ENCODE measurements around the gene LCE2A. TPM values are rescaled to one million over a fixed set of nuclear protein-coding genes. Genes with fewer than 3 reads are reported as not detected.

LCE2A gene, protein sequence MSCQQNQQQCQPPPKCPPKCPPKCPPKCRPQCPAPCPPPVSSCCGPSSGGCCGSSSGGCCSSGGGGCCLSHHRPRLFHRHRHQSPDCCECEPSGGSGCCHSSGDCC
- total RNA-seq (not detected), total RNA-seq (0 reads per million in 29 experiments)
- not detected for total RNA-seq (2013)

DNA sequence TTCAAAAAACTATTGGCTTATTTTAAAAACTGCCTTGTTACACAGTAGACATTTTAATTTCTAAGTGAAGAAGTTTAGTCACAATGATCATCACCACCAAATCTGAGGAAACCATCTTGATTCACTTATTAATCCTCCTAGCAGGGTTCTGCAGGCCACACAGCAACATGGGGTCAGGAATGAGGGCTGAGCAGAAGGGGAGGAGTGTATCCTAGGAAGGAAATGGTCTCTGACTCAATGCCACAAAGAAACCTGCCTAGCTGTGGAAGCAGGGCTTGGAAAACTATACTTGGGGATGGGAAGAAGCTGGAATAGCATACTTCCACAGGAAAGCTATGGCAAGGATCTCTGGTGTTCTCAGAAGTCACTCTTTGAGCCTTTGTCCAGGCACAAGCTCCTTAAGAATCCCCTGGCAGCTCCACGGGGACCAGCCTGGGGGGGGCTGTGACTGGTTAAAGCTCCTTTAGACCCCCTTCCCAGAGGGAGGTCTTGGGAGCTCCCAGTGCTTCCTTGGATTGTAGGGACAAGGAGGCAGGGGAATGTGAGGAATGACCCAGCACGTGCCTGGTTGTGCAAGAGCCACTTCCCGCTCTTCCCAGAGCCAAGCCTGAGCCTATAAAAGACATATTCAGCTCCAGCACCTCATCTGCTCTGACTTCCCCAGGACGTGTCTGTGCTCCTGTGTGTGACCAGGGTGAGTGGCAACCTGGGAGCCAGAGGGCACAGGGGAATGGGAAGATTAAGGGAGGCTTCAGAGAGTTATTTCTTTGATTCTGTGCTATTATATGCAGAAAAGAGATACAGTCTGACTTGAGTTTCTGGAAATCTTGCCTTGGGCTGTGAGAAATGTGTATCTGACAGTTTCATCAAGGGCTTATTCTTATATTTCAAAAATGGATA is at the start of gene LCE2A:
Gene LCE2A (plus strand): TSS at position 645 of the 900 bp plus-strand sequence. CDS start 557 bp downstream, outside the sequence.
- no CpG with 5 or more reads among the region's 4 CpGs for WGBS (ENCODE audit: insufficient coverage)
- H3K27me3 Mint-ChIP-seq: peaks cover 3 to 11% of the 10 kb centered on the region in 2 donors
- Histone ChIP-seq H3K9me3 (no peaks in the 10 kb centered on the region), H3K27ac (ENCODE audit: low read length) (no peak within 1 kb of the TSS), H3K4me3 (ENCODE audit: control insufficient read depth in 1 of 2, extremely low read depth in 1 of 2, low read length in 1 of 2) (no peak within 1 kb of the TSS), H3K4me1 (ENCODE audit: control insufficient read depth in 1 of 2, extremely low read depth in 1 of 2, insufficient read depth in 2 of 2, low read length in 2 of 2) (no peaks in the 10 kb centered on the region), H3K27me3 (replicated peaks in 1 of 2; ENCODE audit: control insufficient read depth in 2 of 2, extremely low read depth in 1 of 2, insufficient read depth in 2 of 2, low read length in 1 of 2) (peaks cover 0 to 9% of the 10 kb centered on the region in 2 experiments), H3K36me3 (ENCODE audit: control insufficient read depth in 2 of 2, extremely low read depth in 1 of 2, insufficient read depth in 1 of 2, low read length in 1 of 2) (no peaks in the 10 kb centered on the region)
- H3K36me3 Mint-ChIP-seq: no peaks in the 10 kb centered on the region
- peaks cover 0 to under 1% (median 0%) of the 10 kb centered on the region in 3 donors for H3K9me3 Mint-ChIP-seq
- no peak within 1 kb of the TSS for H3K4me3 Mint-ChIP-seq
- DNase-seq (no peak), ATAC-seq (replicated peaks in 1 of 4) (no peak)
- no peak within 1 kb of the TSS for H3K27ac Mint-ChIP-seq
- no peaks in the 10 kb centered on the region for H3K4me1 Mint-ChIP-seq
- POLR2A ChIA-PET: no interaction called here
- CTCF ChIA-PET: interaction anchor here in 1 of 2 donors (0.6 kb wide), 1 partner anchor 41 kb away, joined by 4 read pairs; no protein-coding TSS in a partner anchor

DNA sequence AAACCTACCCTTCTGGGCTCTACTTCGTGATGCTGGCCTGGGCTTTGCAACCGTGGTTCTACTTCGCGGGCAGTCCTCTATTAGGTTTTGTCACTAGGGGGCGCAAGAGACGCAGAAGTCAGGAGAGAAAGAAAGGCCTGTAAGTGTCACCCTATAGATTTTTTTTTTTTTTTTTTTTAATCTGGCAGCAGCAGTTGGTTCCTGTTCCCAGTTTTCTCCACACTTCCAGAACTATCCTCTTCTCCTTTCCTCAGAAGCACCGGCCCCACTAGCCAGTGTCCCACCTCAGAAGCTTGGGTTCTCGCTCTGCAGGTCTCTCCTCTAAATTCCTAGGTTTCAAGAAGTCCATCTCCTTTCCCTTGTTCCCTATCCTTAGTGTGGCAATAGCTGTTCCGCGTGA is 44.0 kb upstream of the LCE2A start:
- 56% methylated on average over 2 of the region's 10 CpGs for WGBS (ENCODE audit: insufficient coverage)
- POLR2A ChIA-PET: no interaction called here
- ATAC-seq (replicated peaks in 1 of 4) (no peak), DNase-seq (peak in 25 of 35 experiments; percentile 1 to 52 (median 9))
- H3K9me3 ChIP-seq: no peaks in the 10 kb centered on the region
- CTCF ChIA-PET: interaction anchor here in 1 of 2 donors (0.7 to 0.8 kb wide), 3 partner anchors 8 to 12 kb away, joined by 3 to 6 read pairs (median 3); no protein-coding TSS in a partner anchor
- H3K4me1 ChIP-seq (ENCODE audit: control insufficient read depth in 1 of 2, extremely low read depth in 1 of 2, insufficient read depth in 2 of 2, low read length in 2 of 2): no peaks in the 10 kb centered on the region
- H3K4me3 ChIP-seq (ENCODE audit: control insufficient read depth in 1 of 2, extremely low read depth in 1 of 2, low read length in 1 of 2): no peak overlapping the region
- no peaks in the 10 kb centered on the region for H3K36me3 Mint-ChIP-seq
- no peak overlapping the region for H3K27ac Mint-ChIP-seq
- peaks cover 2 to 5% (median 4%) of the 10 kb centered on the region in 3 donors for H3K4me1 Mint-ChIP-seq
- peaks cover 12 to 13% of the 10 kb centered on the region in 2 donors for H3K27me3 Mint-ChIP-seq
- H3K27me3 ChIP-seq (replicated peaks in 1 of 2; ENCODE audit: control insufficient read depth in 2 of 2, extremely low read depth in 1 of 2, insufficient read depth in 2 of 2, low read length in 1 of 2): peaks cover 9 to 12% of the 10 kb centered on the region in 2 experiments
- no peaks in the 10 kb centered on the region for H3K36me3 ChIP-seq (ENCODE audit: control insufficient read depth in 2 of 2, extremely low read depth in 1 of 2, insufficient read depth in 1 of 2, low read length in 1 of 2)
- H3K27ac ChIP-seq (ENCODE audit: low read length): no peak overlapping the region
- no peak overlapping the region for H3K4me3 Mint-ChIP-seq
- no peaks in the 10 kb centered on the region for H3K9me3 Mint-ChIP-seq

DNA sequence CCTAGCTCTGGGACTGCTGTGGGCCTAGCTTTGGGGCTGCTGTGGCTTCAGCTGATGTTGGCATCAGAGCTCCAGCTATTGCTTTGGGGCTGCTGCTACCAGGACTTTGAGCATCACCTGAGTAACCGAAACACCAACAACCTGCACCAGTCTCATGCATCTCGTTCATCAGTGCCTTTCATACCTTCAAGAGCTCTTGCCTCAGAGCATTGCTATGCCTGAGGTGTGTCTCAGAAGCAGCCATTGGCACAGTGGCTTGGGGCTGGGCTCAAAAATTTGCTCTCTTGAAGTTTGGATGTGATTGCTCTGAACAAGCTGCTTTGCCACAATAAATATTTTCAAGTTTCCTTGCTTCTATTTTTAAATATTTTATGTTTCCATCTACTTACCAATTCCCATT is 41.7 kb upstream of the LCE2A start:
- Mint-ChIP-seq H3K4me3 (no peak overlapping the region), H3K4me1 (peaks cover 2 to 5% (median 4%) of the 10 kb centered on the region in 3 donors), H3K27ac (no peak overlapping the region), H3K27me3 (peaks cover 7 to 8% of the 10 kb centered on the region in 2 donors), H3K36me3 (no peaks in the 10 kb centered on the region), H3K9me3 (no peaks in the 10 kb centered on the region)
- 83% methylated on average over 1 of the region's 2 CpGs for WGBS (ENCODE audit: insufficient coverage)
- Histone ChIP-seq H3K27me3 (replicated peaks in 1 of 2; ENCODE audit: control insufficient read depth in 2 of 2, extremely low read depth in 1 of 2, insufficient read depth in 2 of 2, low read length in 1 of 2) (peaks cover 9 to 12% of the 10 kb centered on the region in 2 experiments), H3K4me1 (ENCODE audit: control insufficient read depth in 1 of 2, extremely low read depth in 1 of 2, insufficient read depth in 2 of 2, low read length in 2 of 2) (no peaks in the 10 kb centered on the region), H3K9me3 (no peaks in the 10 kb centered on the region), H3K27ac (ENCODE audit: low read length) (no peak overlapping the region), H3K4me3 (ENCODE audit: control insufficient read depth in 1 of 2, extremely low read depth in 1 of 2, low read length in 1 of 2) (no peak overlapping the region), H3K36me3 (ENCODE audit: control insufficient read depth in 2 of 2, extremely low read depth in 1 of 2, insufficient read depth in 1 of 2, low read length in 1 of 2) (no peaks in the 10 kb centered on the region)
- ATAC-seq (replicated peaks in 1 of 4): no peak
- CTCF ChIA-PET: interaction anchor here in 1 of 2 donors (1.0 kb wide), 1 partner anchor 42 kb away, joined by 4 read pairs; the partner anchor contains the start of gene LCE2A
- no peak for DNase-seq
- POLR2A ChIA-PET: no interaction called here

DNA sequence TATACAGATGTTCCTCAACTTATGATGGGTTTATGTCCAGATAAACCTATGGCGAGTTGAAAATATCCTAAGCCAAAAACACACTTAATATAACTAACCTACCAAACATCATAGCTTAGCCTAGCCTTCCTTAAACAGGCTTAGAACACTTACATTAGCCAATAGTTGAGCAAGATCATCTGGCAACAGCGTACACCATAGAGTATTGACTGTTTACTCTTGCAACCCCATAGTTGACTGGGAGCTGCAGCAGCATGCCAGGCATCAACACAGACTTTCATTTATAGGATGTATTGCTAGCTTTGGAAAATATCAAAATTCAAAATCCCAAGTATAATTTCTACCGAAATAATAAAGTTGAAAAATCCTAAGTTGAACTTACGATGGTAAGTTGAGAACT is 40.5 kb upstream of the LCE2A start:
- DNase-seq: no peak
- H3K27me3 ChIP-seq (replicated peaks in 1 of 2; ENCODE audit: control insufficient read depth in 2 of 2, extremely low read depth in 1 of 2, insufficient read depth in 2 of 2, low read length in 1 of 2): peaks cover 9% of the 10 kb centered on the region in 2 experiments
- H3K36me3 ChIP-seq (ENCODE audit: control insufficient read depth in 2 of 2, extremely low read depth in 1 of 2, insufficient read depth in 1 of 2, low read length in 1 of 2): no peaks in the 10 kb centered on the region
- Mint-ChIP-seq H3K27ac (no peak overlapping the region), H3K4me1 (peaks cover 2 to 5% (median 4%) of the 10 kb centered on the region in 3 donors), H3K27me3 (peaks cover 10 to 11% of the 10 kb centered on the region in 2 donors), H3K9me3 (no peaks in the 10 kb centered on the region), H3K36me3 (no peaks in the 10 kb centered on the region), H3K4me3 (no peak overlapping the region)
- ChIA-PET CTCF (interaction anchor here in 1 of 2 donors (1.0 kb wide), 1 partner anchor 41 kb away, joined by 4 read pairs; the partner anchor contains the start of gene LCE2A), POLR2A (no interaction called here)
- 90% methylated on average over 1 of the region's 4 CpGs for WGBS (ENCODE audit: insufficient coverage)
- no peaks in the 10 kb centered on the region for H3K9me3 ChIP-seq
- no peaks in the 10 kb centered on the region for H3K4me1 ChIP-seq (ENCODE audit: control insufficient read depth in 1 of 2, extremely low read depth in 1 of 2, insufficient read depth in 2 of 2, low read length in 2 of 2)
- no peak overlapping the region for H3K27ac ChIP-seq (ENCODE audit: low read length)
- no peak overlapping the region for H3K4me3 ChIP-seq (ENCODE audit: control insufficient read depth in 1 of 2, extremely low read depth in 1 of 2, low read length in 1 of 2)
- no peak for ATAC-seq (replicated peaks in 1 of 4)

DNA sequence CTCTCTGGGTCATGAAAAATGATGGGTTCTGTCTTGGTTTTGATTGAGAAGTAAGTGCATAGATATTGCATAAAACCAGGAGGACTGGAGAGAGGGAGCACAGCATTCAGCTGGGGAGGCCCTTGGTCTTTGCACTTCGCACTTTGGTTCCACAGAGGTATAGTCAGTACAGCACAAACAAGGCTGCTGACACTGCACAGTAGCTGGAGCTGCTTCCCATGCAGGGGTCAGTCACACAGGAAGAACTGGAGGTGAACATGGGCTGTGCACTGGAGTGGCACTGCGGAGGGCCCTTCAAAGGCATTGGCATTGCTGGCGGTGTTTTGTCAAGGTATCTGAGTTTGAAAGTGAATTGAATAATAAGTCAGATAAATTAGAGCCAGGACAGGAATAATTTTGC is 39.5 kb upstream of the LCE2A start:
- Histone ChIP-seq H3K27me3 (replicated peaks in 1 of 2; ENCODE audit: control insufficient read depth in 2 of 2, extremely low read depth in 1 of 2, insufficient read depth in 2 of 2, low read length in 1 of 2) (peaks cover 9 to 12% of the 10 kb centered on the region in 2 experiments), H3K4me1 (ENCODE audit: control insufficient read depth in 1 of 2, extremely low read depth in 1 of 2, insufficient read depth in 2 of 2, low read length in 2 of 2) (no peaks in the 10 kb centered on the region), H3K27ac (ENCODE audit: low read length) (no peak overlapping the region), H3K9me3 (no peaks in the 10 kb centered on the region), H3K4me3 (ENCODE audit: control insufficient read depth in 1 of 2, extremely low read depth in 1 of 2, low read length in 1 of 2) (no peak overlapping the region), H3K36me3 (ENCODE audit: control insufficient read depth in 2 of 2, extremely low read depth in 1 of 2, insufficient read depth in 1 of 2, low read length in 1 of 2) (no peaks in the 10 kb centered on the region)
- POLR2A ChIA-PET: no interaction called here
- no peak for DNase-seq
- CTCF ChIA-PET: no interaction called here
- ATAC-seq (replicated peaks in 1 of 4): no peak
- Mint-ChIP-seq H3K9me3 (no peaks in the 10 kb centered on the region), H3K4me3 (no peak overlapping the region), H3K27me3 (peaks cover 13 to 18% of the 10 kb centered on the region in 2 donors), H3K36me3 (no peaks in the 10 kb centered on the region), H3K4me1 (peaks cover 2 to 5% (median 3%) of the 10 kb centered on the region in 3 donors), H3K27ac (no peak overlapping the region)
- 90% methylated on average over 3 of the region's 3 CpGs for WGBS (ENCODE audit: insufficient coverage)

DNA sequence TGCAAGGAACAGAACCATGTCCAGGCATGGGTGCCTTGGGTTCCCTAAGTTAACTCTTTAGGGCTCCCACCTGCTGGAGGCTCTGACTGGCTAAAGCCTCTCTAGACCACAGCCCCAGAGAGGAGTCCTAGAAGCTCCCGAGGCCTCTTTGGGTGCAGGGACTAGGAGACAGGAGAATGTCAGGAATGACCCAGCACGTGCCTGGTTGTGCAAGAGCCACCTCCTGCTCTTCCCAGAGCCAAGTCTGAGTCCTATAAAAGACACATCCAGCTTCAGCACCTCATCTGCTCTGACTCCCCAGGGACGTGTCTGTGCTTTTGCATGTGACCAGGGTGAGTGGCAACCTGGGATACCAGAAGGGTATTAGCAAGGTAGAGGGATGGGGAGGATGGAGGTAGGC is 35.0 kb upstream of the LCE2A start, which contains the start of gene LCE2D:
Gene LCE2D (plus strand): TSS at position 283 of the 400 bp plus-strand sequence. CDS start 726 bp downstream, outside the sequence.
- Mint-ChIP-seq H3K4me1 (no peaks in the 10 kb centered on the region), H3K36me3 (no peaks in the 10 kb centered on the region), H3K27ac (no peak within 1 kb of the TSS), H3K27me3 (peaks cover 16 to 26% of the 10 kb centered on the region in 2 donors), H3K4me3 (no peak within 1 kb of the TSS), H3K9me3 (peaks cover 0 to 5% (median 0%) of the 10 kb centered on the region in 3 donors)
- ATAC-seq (replicated peaks in 1 of 4) (no peak), DNase-seq (no peak)
- ChIA-PET POLR2A (no interaction called here), CTCF (no interaction called here)
- no peak within 1 kb of the TSS for H3K4me3 ChIP-seq (ENCODE audit: control insufficient read depth in 1 of 2, extremely low read depth in 1 of 2, low read length in 1 of 2)
- peaks cover 0 to 14% of the 10 kb centered on the region in 2 experiments for H3K27me3 ChIP-seq (replicated peaks in 1 of 2; ENCODE audit: control insufficient read depth in 2 of 2, extremely low read depth in 1 of 2, insufficient read depth in 2 of 2, low read length in 1 of 2)
- no peaks in the 10 kb centered on the region for H3K36me3 ChIP-seq (ENCODE audit: control insufficient read depth in 2 of 2, extremely low read depth in 1 of 2, insufficient read depth in 1 of 2, low read length in 1 of 2)
- no peaks in the 10 kb centered on the region for H3K9me3 ChIP-seq
- no peak within 1 kb of the TSS for H3K27ac ChIP-seq (ENCODE audit: low read length)
- 67% methylated on average over 1 of the region's 3 CpGs for WGBS (ENCODE audit: insufficient coverage)
- no peaks in the 10 kb centered on the region for H3K4me1 ChIP-seq (ENCODE audit: control insufficient read depth in 1 of 2, extremely low read depth in 1 of 2, insufficient read depth in 2 of 2, low read length in 2 of 2)

All from T-cell (primary cell).